GM23338 (cell line): ENCODE results near the gene WDR62.

Source experiments
- EZH2 ChIP-seq: fragments of 200-600 bp; sonication (generic); IDR thresholded peaks from one replicate; pipeline ENCODE4 v1.8.0; 2017; ENCODE audit warnings: antibody characterized with exemption, mild to moderate bottlenecking, low read depth; ENCODE audit not compliant: unreplicated experiment
- EZH2phosphoT487 ChIP-seq: fragments of 200-600 bp; sonication (generic); IDR thresholded peaks from one replicate; pipeline ENCODE4 v1.8.1; 2018; ENCODE audit warnings: antibody characterized with exemption; ENCODE audit not compliant: unreplicated experiment
- NANOG ChIP-seq: IDR thresholded peaks from 2 replicates; pipeline ENCODE4 v1.6.1; 2016; ENCODE audit warnings: antibody characterized with exemption, borderline replicate concordance
- POLR2AphosphoS5 ChIP-seq: IDR thresholded peaks from 2 replicates; pipeline ENCODE4 v1.6.1; 2016; ENCODE audit warnings: antibody characterized with exemption, low read depth
- TF ChIP-seq, protein P1 (sequence below), 2 experiments: fragments of 200-600 bp in 1 of 2; sonication (generic) in 1 of 2; conservative IDR thresholded peaks; 2 replicates each; pipeline versions ENCODE4 v1.5.1 to v1.6.1; 2016 to 2017; ENCODE audit warnings: antibody characterized with exemption in 2 of 2, low read depth in 2 of 2, mild to moderate bottlenecking in 2 of 2, moderate library complexity in 1 of 2
- TF ChIP-seq, protein P2 (sequence below): IDR thresholded peaks from one replicate; pipeline ENCODE4 v1.6.1; 2018; ENCODE audit warnings: antibody characterized with exemption; ENCODE audit not compliant: unreplicated experiment

DNA sequence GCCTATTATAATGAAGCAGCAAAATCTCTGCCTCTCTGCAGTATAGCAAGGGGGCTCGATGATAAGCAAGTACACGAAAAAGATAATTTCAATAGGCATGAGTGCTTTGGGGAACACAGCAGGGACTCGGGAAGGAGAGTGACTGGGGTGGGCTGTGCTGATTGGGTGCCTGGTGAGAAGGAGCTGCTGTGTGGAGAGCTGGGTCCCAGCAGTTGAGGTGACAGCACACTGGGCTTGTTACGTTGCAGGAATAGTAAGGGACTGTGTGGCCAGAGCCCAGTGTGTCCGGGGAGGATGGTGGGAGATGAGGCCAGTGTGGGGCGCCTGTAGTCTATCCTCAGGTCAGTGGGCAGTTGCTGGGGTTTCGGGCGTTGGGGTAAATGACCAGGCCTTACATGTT is 17.4 kb downstream of the WDR62 start:
- TF ChIP-seq, protein P1, sequence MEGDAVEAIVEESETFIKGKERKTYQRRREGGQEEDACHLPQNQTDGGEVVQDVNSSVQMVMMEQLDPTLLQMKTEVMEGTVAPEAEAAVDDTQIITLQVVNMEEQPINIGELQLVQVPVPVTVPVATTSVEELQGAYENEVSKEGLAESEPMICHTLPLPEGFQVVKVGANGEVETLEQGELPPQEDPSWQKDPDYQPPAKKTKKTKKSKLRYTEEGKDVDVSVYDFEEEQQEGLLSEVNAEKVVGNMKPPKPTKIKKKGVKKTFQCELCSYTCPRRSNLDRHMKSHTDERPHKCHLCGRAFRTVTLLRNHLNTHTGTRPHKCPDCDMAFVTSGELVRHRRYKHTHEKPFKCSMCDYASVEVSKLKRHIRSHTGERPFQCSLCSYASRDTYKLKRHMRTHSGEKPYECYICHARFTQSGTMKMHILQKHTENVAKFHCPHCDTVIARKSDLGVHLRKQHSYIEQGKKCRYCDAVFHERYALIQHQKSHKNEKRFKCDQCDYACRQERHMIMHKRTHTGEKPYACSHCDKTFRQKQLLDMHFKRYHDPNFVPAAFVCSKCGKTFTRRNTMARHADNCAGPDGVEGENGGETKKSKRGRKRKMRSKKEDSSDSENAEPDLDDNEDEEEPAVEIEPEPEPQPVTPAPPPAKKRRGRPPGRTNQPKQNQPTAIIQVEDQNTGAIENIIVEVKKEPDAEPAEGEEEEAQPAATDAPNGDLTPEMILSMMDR (conservative IDR thresholded peaks at IDR 0.05; ENCODE audit: low read depth in 2 of 2), result no peak
- TF ChIP-seq, protein P2, sequence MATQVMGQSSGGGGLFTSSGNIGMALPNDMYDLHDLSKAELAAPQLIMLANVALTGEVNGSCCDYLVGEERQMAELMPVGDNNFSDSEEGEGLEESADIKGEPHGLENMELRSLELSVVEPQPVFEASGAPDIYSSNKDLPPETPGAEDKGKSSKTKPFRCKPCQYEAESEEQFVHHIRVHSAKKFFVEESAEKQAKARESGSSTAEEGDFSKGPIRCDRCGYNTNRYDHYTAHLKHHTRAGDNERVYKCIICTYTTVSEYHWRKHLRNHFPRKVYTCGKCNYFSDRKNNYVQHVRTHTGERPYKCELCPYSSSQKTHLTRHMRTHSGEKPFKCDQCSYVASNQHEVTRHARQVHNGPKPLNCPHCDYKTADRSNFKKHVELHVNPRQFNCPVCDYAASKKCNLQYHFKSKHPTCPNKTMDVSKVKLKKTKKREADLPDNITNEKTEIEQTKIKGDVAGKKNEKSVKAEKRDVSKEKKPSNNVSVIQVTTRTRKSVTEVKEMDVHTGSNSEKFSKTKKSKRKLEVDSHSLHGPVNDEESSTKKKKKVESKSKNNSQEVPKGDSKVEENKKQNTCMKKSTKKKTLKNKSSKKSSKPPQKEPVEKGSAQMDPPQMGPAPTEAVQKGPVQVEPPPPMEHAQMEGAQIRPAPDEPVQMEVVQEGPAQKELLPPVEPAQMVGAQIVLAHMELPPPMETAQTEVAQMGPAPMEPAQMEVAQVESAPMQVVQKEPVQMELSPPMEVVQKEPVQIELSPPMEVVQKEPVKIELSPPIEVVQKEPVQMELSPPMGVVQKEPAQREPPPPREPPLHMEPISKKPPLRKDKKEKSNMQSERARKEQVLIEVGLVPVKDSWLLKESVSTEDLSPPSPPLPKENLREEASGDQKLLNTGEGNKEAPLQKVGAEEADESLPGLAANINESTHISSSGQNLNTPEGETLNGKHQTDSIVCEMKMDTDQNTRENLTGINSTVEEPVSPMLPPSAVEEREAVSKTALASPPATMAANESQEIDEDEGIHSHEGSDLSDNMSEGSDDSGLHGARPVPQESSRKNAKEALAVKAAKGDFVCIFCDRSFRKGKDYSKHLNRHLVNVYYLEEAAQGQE, result no peak
- no peak for TF ChIP-seq NANOG
- no peak for TF ChIP-seq EZH2phosphoT487
- no peak for TF ChIP-seq EZH2
- TF ChIP-seq POLR2AphosphoS5, result no peak
